H9 (cell line): ENCODE results near the gene DHRSX. TPM values are rescaled to one million over a fixed set of nuclear protein-coding genes. Genes with fewer than 3 reads are reported as not detected.

Source experiments
- DNase-seq: peaks from one replicate; pipeline ENCODE4 v3.0.0-alpha.2; 2017
- H2AFZ ChIP-seq: one replicate; pipeline ENCODE4 v1.6.1; 2013; ENCODE audit warnings: mild to moderate bottlenecking, low read length, control low read depth, moderate library complexity
- H2AK5ac ChIP-seq: 2 replicates; pipeline ENCODE4 v1.6.1; 2013; ENCODE audit warnings: low read length, control low read depth, mixed read lengths; ENCODE audit not compliant: insufficient read length
- H2BK120ac ChIP-seq: one replicate; pipeline ENCODE4 v1.6.1; 2013; ENCODE audit warnings: low read depth, mild to moderate bottlenecking, low read length, control low read depth, inconsistent platforms; ENCODE audit not compliant: poor library complexity, severe bottlenecking
- H2BK12ac ChIP-seq: 2 replicates; pipeline ENCODE4 v1.6.1; 2013; ENCODE audit warnings: low read length, control low read depth, mixed read lengths, low read depth; ENCODE audit not compliant: insufficient read length
- H2BK15ac ChIP-seq: 2 replicates; pipeline ENCODE4 v1.6.1; 2013; ENCODE audit warnings: low read depth, low read length, control low read depth
- H2BK20ac ChIP-seq: one replicate; pipeline ENCODE4 v1.6.1; 2013; ENCODE audit warnings: low read depth, mild to moderate bottlenecking, low read length, control low read depth, inconsistent platforms; ENCODE audit not compliant: poor library complexity, severe bottlenecking
- H2BK5ac ChIP-seq: 2 replicates; pipeline ENCODE4 v1.6.1; 2013; ENCODE audit warnings: low read length, control low read depth, mixed read lengths; ENCODE audit not compliant: insufficient read length
- H3K14ac ChIP-seq: 2 replicates; pipeline ENCODE4 v1.6.1; 2013; ENCODE audit warnings: low read length, control low read depth; ENCODE audit not compliant: insufficient read depth
- H3K18ac ChIP-seq: 2 replicates; pipeline ENCODE4 v1.6.1; 2013; ENCODE audit warnings: low read depth, mild to moderate bottlenecking, mixed read lengths, low read length, control low read depth; ENCODE audit not compliant: insufficient read length
- H3K23ac ChIP-seq: 2 replicates; pipeline ENCODE4 v1.6.1; 2013; ENCODE audit warnings: low read length, control low read depth, mixed read lengths, low read depth; ENCODE audit not compliant: insufficient read length
- H3K23me2 ChIP-seq: 2 replicates; pipeline ENCODE4 v1.6.1; 2013; ENCODE audit warnings: low read depth, mild to moderate bottlenecking, mixed read lengths, low read length, control low read depth; ENCODE audit not compliant: insufficient read length, poor library complexity, severe bottlenecking
- H3K27ac ChIP-seq: 2 replicates; pipeline ENCODE4 v1.5.1; 2013; ENCODE audit warnings: low read length, control low read depth, mixed read lengths, low read depth; ENCODE audit not compliant: insufficient read length
- H3K27me3 ChIP-seq: 2 replicates; pipeline ENCODE4 v1.6.1; 2013; ENCODE audit warnings: low read length, control low read depth, inconsistent platforms; ENCODE audit not compliant: insufficient read depth
- H3K4ac ChIP-seq: 2 replicates; pipeline ENCODE4 v1.6.1; 2013; ENCODE audit warnings: low read depth, mild to moderate bottlenecking, control low read depth, inconsistent platforms, low read length, moderate library complexity
- H3K4me1 ChIP-seq: 2 replicates; pipeline ENCODE4 v1.6.1; 2013; ENCODE audit warnings: low read length, control low read depth, inconsistent platforms; ENCODE audit not compliant: insufficient read depth
- H3K4me2 ChIP-seq: 2 replicates; pipeline ENCODE4 v1.6.1; 2013; ENCODE audit warnings: low read length, control low read depth, mixed read lengths; ENCODE audit not compliant: insufficient read length, insufficient read depth
- H3K56ac ChIP-seq: 2 replicates; pipeline ENCODE4 v1.6.1; 2013; ENCODE audit warnings: low read depth, mild to moderate bottlenecking, mixed read lengths, low read length, control low read depth; ENCODE audit not compliant: insufficient read length
- H3K79me1 ChIP-seq: 2 replicates; pipeline ENCODE4 v1.6.1; 2013; ENCODE audit warnings: low read depth, mild to moderate bottlenecking, moderate library complexity, low read length, control low read depth, inconsistent platforms; ENCODE audit not compliant: insufficient read depth, poor library complexity, severe bottlenecking
- H3K79me2 ChIP-seq: 2 replicates; pipeline ENCODE4 v1.6.1; 2013; ENCODE audit warnings: low read length, control low read depth, inconsistent platforms; ENCODE audit not compliant: insufficient read depth
- H3K9ac ChIP-seq: 2 replicates; pipeline ENCODE4 v1.6.1; 2013; ENCODE audit warnings: low read length, control low read depth, mixed read lengths; ENCODE audit not compliant: insufficient read length; ENCODE audit errors: extremely low read depth
- H3K9me3 ChIP-seq: one replicate; pipeline ENCODE4 v1.6.1; 2013; ENCODE audit warnings: low read depth, low read length, inconsistent platforms; ENCODE audit not compliant: control insufficient read depth
- H3T11ph ChIP-seq: one replicate; pipeline ENCODE4 v1.6.1; 2013; ENCODE audit warnings: mild to moderate bottlenecking, low read length, control low read depth, inconsistent platforms
- H4K20me1 ChIP-seq: one replicate; pipeline ENCODE4 v1.6.1; 2013; ENCODE audit not compliant: control insufficient read depth, insufficient read length, insufficient read depth
- H4K5ac ChIP-seq: 2 replicates; pipeline ENCODE4 v1.6.1; 2013; ENCODE audit warnings: low read depth, mild to moderate bottlenecking, mixed read lengths, low read length, control low read depth; ENCODE audit not compliant: insufficient read length
- H4K8ac ChIP-seq: replicated peaks from 2 replicates; pipeline ENCODE4 v1.6.1; 2013; ENCODE audit warnings: low read length, control low read depth, mixed read lengths, low read depth; ENCODE audit not compliant: insufficient read length
- H4K91ac ChIP-seq: 2 replicates; pipeline ENCODE4 v1.6.1; 2013; ENCODE audit warnings: low read depth, mild to moderate bottlenecking, moderate library complexity, mixed read lengths, low read length, control low read depth; ENCODE audit not compliant: insufficient read length
- H3K27ac Mint-ChIP-seq, 3 experiments: 2 replicates in 2 of 3; 3 replicates in 1 of 3; pipeline ENCODE4 v1.8.0; 2020 to 2021; ENCODE audit warnings: mixed read lengths in 3 of 3, mild to moderate bottlenecking in 1 of 3, moderate library complexity in 1 of 3
- H3K27me3 Mint-ChIP-seq: 2 replicates; pipeline ENCODE4 v1.8.0; 2021; ENCODE audit warnings: low read depth, mild to moderate bottlenecking, moderate library complexity, mixed read lengths
- H3K36me3 Mint-ChIP-seq, 3 experiments: 2 replicates in 2 of 3; 3 replicates in 1 of 3; pipeline ENCODE4 v1.8.0; 2020 to 2021; ENCODE audit warnings: low read depth in 3 of 3, mixed read lengths in 3 of 3; ENCODE audit not compliant: insufficient read depth in 1 of 3
- H3K4me1 Mint-ChIP-seq, 2 experiments: 2 replicates each; pipeline ENCODE4 v1.8.0; 2020; ENCODE audit warnings: mixed read lengths in 2 of 2
- H3K4me3 Mint-ChIP-seq, 2 experiments: 2 replicates in 1 of 2; 3 replicates in 1 of 2; pipeline ENCODE4 v1.8.0; 2020 to 2021; ENCODE audit warnings: mild to moderate bottlenecking in 2 of 2, mixed read lengths in 2 of 2, moderate library complexity in 1 of 2
- H3K9me3 Mint-ChIP-seq, 2 experiments: 2 replicates in 1 of 2; 3 replicates in 1 of 2; pipeline ENCODE4 v1.8.0; 2020; ENCODE audit warnings: mild to moderate bottlenecking in 2 of 2, mixed read lengths in 2 of 2, moderate library complexity in 1 of 2
- WGBS: extraction: QIAGEN DNeasy Blood & Tissue Kit; methylation state at CpG from one replicate; pipeline ENCODE4 v1.1.7; 2013; ENCODE audit warnings: missing lambda C conversion rate, low lambda C conversion rate, mixed read lengths; ENCODE audit not compliant: insufficient read length; ENCODE audit errors: extremely low coverage; 5-methylcytosine and 5-hydroxymethylcytosine counted together
- total RNA-seq: library from RNA; stranded (reverse); gene quantifications from 2 replicates; pipeline ENCODE4 v1.2.1, GENCODE V29; 2021
- TF ChIP-seq, protein P1 (sequence below): fragments of 200-600 bp; sonication (generic); conservative IDR thresholded peaks from 3 replicates; pipeline ENCODE4 v1.8.0; 2021; ENCODE audit warnings: antibody characterized with exemption, mild to moderate bottlenecking

DHRSX gene
- total RNA-seq, 1 experiment from 2014 or later = 44.0 TPM

DNA sequence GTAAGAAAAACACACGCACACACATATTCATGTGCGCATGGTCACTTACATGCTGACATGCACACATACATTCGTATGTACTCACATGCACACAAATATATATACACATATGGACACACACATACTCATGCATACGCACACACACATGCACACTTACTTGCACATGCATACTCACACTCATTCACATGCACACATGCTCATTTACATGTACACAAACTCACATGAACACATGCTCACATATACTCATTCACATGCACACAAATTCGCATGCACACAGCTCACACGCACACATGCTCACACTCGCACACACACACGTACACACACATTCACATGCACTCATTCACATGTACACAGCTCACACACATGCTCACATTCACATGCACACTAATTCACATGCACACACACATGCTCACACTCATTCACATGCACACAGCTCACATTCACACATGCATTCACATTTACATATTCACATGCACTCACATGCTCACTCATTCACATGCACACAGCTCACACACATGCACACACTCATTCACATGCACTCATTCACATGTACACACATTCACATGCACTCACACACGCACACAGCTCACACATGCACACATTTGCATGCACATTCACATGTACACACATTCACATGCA lies 276.1 kb downstream of the DHRSX start:
- Histone ChIP-seq H3K23me2 (no peaks in the 10 kb centered on the region), H3K23ac (no peak overlapping the region), H3K18ac (no peak overlapping the region), H3K4ac (no peak overlapping the region), H3K9ac (no peak overlapping the region), H3K9me3 (peaks cover 31% of the 10 kb centered on the region), H2BK20ac (no peak overlapping the region), H4K20me1 (peaks cover 3% of the 10 kb centered on the region), H3T11ph (no peak overlapping the region), H3K27ac (no peak overlapping the region), H3K79me1 (no peaks in the 10 kb centered on the region), H2BK15ac (no peak overlapping the region), H2AK5ac (no peak overlapping the region), H3K79me2 (no peaks in the 10 kb centered on the region), H2BK12ac (no peak overlapping the region), H4K8ac (no peak overlapping the region), H4K91ac (no peak overlapping the region), H3K14ac (no peak overlapping the region), H2AFZ (no peak overlapping the region), H3K4me1 (no peaks in the 10 kb centered on the region; the same call in 1 of the 2 replicates), H2BK120ac (no peak overlapping the region), H4K5ac (no peak overlapping the region), H3K4me2 (no peak overlapping the region), H2BK5ac (no peak overlapping the region), H3K56ac (no peak overlapping the region), H3K27me3 (no peaks in the 10 kb centered on the region)
- no peak overlapping the region; a peak in 1 of 7 replicates for H3K27ac Mint-ChIP-seq
- peaks cover 52 to 53% of the 10 kb centered on the region in 2 experiments for H3K9me3 Mint-ChIP-seq
- peaks cover 71 to 76% (median 71%) of the 10 kb centered on the region in 3 experiments for H3K36me3 Mint-ChIP-seq
- peaks cover 8 to 10% of the 10 kb centered on the region in 2 experiments for H3K4me1 Mint-ChIP-seq
- no peak overlapping the region for H3K4me3 Mint-ChIP-seq
- DNase-seq = no peak
- TF ChIP-seq, protein P1, sequence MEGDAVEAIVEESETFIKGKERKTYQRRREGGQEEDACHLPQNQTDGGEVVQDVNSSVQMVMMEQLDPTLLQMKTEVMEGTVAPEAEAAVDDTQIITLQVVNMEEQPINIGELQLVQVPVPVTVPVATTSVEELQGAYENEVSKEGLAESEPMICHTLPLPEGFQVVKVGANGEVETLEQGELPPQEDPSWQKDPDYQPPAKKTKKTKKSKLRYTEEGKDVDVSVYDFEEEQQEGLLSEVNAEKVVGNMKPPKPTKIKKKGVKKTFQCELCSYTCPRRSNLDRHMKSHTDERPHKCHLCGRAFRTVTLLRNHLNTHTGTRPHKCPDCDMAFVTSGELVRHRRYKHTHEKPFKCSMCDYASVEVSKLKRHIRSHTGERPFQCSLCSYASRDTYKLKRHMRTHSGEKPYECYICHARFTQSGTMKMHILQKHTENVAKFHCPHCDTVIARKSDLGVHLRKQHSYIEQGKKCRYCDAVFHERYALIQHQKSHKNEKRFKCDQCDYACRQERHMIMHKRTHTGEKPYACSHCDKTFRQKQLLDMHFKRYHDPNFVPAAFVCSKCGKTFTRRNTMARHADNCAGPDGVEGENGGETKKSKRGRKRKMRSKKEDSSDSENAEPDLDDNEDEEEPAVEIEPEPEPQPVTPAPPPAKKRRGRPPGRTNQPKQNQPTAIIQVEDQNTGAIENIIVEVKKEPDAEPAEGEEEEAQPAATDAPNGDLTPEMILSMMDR = no peak
- H3K27me3 Mint-ChIP-seq = peaks cover 3% of the 10 kb centered on the region; the same call in 1 of the 2 replicates
- no CpG with 5 or more reads among the region's 9 CpGs for WGBS
